ENCODE results near the gene GNGT2. TPM values are rescaled to one million over a fixed set of nuclear protein-coding genes. Genes with fewer than 3 reads are reported as not detected.
A peak's percentile ranks its signal among the peaks of the same experiment; 100 is the strongest.

The GNGT2 gene
- total RNA-seq, 1 donor from 2014 or later, result not detected

DNA sequence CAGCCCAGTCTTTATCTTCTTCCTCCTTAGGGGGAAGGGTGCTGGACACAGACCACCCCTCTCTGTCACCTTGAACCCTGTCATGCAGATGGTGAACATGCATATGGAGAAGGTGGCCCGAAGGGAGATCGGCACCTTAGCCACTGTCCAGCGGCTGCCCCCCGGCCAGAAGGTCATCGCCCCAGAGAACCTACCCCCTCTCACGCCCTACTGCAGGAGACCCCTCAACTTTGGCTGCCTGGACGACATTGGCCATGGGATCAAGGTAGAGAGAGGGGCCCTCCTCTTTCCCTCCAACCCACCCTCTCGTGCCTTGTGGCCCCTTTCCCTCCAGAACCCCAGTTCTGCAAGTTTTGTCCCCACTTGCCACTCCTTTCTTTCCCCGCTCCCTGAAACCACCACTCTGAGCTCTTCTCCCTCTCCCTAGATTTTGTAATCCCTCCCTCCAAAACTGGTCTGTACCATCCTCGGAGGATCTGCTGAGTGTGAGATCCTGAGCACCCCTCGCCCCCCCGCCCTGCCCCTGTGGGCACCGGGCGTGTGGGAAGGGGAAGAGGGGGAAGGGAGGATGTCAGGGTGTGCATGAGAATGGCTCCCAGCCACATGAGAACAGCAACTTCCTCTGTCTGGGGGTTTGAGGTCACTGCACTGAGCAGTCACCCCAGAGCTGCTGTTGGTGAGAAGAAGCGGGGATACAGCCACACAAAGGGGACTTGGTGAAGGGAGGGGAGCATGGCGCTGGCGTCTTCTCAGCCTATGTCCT, 7.5 kb upstream of the GNGT2 start:
- Histone ChIP-seq H3K4me3 (no peak overlapping the region), H3F3A (ENCODE audit: low read depth) (no peaks in the 10 kb centered on the region), H3K4me1 (no peaks in the 10 kb centered on the region), H4K20me1 (ENCODE audit: low read depth) (no peaks in the 10 kb centered on the region), H3K4me2 (no peak overlapping the region), H3K9me3 (ENCODE audit: low read depth) (no peaks in the 10 kb centered on the region), H3K79me2 (ENCODE audit: low read depth) (no peaks in the 10 kb centered on the region), H3K36me3 (no peaks in the 10 kb centered on the region), H3K9ac (no peak overlapping the region), H3K27ac (no peak overlapping the region), H2AFZ (replicated peaks) (no peak overlapping the region), H3K27me3 (peaks cover 16% of the 10 kb centered on the region)
- peaks cover 15% of the 10 kb centered on the region for H3K27me3 Mint-ChIP-seq (ENCODE audit: insufficient read depth, low read depth)
- no peak overlapping the region for H3K4me3 Mint-ChIP-seq
- DNase-seq (ENCODE audit: low spot score), result no peak
- no peaks in the 10 kb centered on the region for H3K36me3 Mint-ChIP-seq
- H3K27ac Mint-ChIP-seq, result no peak overlapping the region
- TF ChIP-seq EZH2phosphoT487 (IDR thresholded peaks at IDR 0.05) (no peak), EZH2 (IDR thresholded peaks at IDR 0.05) (no peak)
- TF ChIP-seq, protein P1, sequence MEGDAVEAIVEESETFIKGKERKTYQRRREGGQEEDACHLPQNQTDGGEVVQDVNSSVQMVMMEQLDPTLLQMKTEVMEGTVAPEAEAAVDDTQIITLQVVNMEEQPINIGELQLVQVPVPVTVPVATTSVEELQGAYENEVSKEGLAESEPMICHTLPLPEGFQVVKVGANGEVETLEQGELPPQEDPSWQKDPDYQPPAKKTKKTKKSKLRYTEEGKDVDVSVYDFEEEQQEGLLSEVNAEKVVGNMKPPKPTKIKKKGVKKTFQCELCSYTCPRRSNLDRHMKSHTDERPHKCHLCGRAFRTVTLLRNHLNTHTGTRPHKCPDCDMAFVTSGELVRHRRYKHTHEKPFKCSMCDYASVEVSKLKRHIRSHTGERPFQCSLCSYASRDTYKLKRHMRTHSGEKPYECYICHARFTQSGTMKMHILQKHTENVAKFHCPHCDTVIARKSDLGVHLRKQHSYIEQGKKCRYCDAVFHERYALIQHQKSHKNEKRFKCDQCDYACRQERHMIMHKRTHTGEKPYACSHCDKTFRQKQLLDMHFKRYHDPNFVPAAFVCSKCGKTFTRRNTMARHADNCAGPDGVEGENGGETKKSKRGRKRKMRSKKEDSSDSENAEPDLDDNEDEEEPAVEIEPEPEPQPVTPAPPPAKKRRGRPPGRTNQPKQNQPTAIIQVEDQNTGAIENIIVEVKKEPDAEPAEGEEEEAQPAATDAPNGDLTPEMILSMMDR (IDR thresholded peaks at IDR 0.05), result no peak
- H3K4me1 Mint-ChIP-seq, result no peaks in the 10 kb centered on the region
- H3K9me3 Mint-ChIP-seq, result no peaks in the 10 kb centered on the region

DNA sequence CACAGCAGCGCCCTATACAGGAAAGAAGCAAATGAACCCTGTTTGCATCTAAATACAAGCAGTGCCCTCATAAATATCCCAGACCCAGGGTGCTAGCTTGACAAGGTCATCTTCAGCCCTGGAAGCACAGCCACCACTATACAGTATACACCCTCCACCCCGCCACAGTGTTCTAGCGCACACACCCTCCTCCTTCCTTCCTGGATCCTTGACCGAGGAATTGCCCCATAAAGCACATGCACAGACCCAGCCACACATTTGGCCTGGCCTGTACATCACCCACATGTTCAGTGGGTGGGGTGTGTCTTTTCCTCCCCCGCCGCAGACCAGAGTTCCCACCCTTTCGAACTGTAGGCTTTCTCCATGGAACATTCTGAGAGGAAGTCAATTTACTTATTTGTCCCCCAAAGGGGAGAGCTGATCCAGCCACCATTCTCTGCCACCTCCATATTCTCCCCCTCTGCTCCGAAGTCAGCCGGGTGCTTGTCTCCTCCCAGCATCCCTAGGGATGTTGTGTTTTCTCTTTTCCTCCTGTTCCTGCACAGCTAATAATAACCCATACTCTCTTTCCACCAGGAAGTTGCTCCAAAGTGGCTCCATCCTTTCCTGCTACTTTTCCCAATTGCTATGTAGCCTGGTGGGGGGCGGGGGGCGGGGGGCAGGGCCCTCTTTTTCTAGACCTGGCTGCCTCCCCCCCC, 6.7 kb upstream of the GNGT2 start:
- Histone ChIP-seq H3K27me3 (peaks cover 9% of the 10 kb centered on the region), H2AFZ (replicated peaks) (no peak overlapping the region), H3K79me2 (ENCODE audit: low read depth) (no peaks in the 10 kb centered on the region), H3F3A (ENCODE audit: low read depth) (no peaks in the 10 kb centered on the region), H3K27ac (no peak overlapping the region), H3K36me3 (no peaks in the 10 kb centered on the region), H3K9ac (no peak overlapping the region), H3K4me1 (no peaks in the 10 kb centered on the region), H4K20me1 (ENCODE audit: low read depth) (no peaks in the 10 kb centered on the region), H3K4me3 (no peak overlapping the region), H3K9me3 (ENCODE audit: low read depth) (no peaks in the 10 kb centered on the region), H3K4me2 (no peak overlapping the region)
- no peak for TF ChIP-seq EZH2 (IDR thresholded peaks at IDR 0.05)
- no peak for TF ChIP-seq EZH2phosphoT487 (IDR thresholded peaks at IDR 0.05)
- TF ChIP-seq, protein P1 (IDR thresholded peaks at IDR 0.05), result no peak
- no peaks in the 10 kb centered on the region for H3K36me3 Mint-ChIP-seq
- no peaks in the 10 kb centered on the region for H3K9me3 Mint-ChIP-seq
- no peak overlapping the region for H3K4me3 Mint-ChIP-seq
- no peaks in the 10 kb centered on the region for H3K4me1 Mint-ChIP-seq
- no peak for DNase-seq (ENCODE audit: low spot score)
- peaks cover 12% of the 10 kb centered on the region for H3K27me3 Mint-ChIP-seq (ENCODE audit: insufficient read depth, low read depth)
- H3K27ac Mint-ChIP-seq, result peak overlapping the region; percentile 70

DNA sequence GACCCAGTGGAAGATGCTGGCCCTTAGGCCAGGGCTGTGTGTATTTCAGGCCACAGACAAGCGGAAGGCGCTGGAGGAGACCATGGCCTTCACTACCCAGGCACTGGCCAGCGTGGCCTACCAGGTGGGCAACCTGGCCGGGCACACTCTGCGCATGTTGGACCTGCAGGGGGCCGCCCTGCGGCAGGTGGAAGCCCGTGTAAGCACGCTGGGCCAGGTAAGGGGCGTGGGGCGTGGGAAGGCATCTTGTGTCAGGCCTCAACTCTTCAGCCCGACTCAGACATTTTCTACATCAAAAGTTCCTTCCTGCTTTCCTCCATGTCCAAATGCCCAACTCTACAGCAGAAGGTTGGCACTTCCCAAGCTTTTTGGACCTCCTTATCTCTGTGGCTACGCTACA, 6.1 kb upstream of the GNGT2 start:
- H3K4me1 ChIP-seq, result no peaks in the 10 kb centered on the region
- H3K4me3 ChIP-seq, result no peak overlapping the region
- no peak overlapping the region for H3K27ac ChIP-seq
- no peaks in the 10 kb centered on the region for H3K79me2 ChIP-seq (ENCODE audit: low read depth)
- no peak overlapping the region for H3K9ac ChIP-seq
- no peaks in the 10 kb centered on the region for H3K9me3 ChIP-seq (ENCODE audit: low read depth)
- no peak for DNase-seq (ENCODE audit: low spot score)
- Mint-ChIP-seq H3K27ac (no peak overlapping the region), H3K36me3 (no peaks in the 10 kb centered on the region), H3K27me3 (ENCODE audit: insufficient read depth, low read depth) (peaks cover 12% of the 10 kb centered on the region), H3K4me3 (no peak overlapping the region), H3K4me1 (no peaks in the 10 kb centered on the region), H3K9me3 (no peaks in the 10 kb centered on the region)
- H4K20me1 ChIP-seq (ENCODE audit: low read depth), result no peaks in the 10 kb centered on the region
- H3K36me3 ChIP-seq, result no peaks in the 10 kb centered on the region
- no peaks in the 10 kb centered on the region for H3F3A ChIP-seq (ENCODE audit: low read depth)
- no peak overlapping the region for H3K4me2 ChIP-seq
- no peak for TF ChIP-seq EZH2 (IDR thresholded peaks at IDR 0.05)
- TF ChIP-seq EZH2phosphoT487 (IDR thresholded peaks at IDR 0.05), result no peak
- TF ChIP-seq, protein P1 (IDR thresholded peaks at IDR 0.05), result no peak
- peaks cover 3% of the 10 kb centered on the region for H3K27me3 ChIP-seq
- H2AFZ ChIP-seq (replicated peaks), result no peak overlapping the region

All from neural progenitor cell (in vitro differentiated cells).